ENCODE measurements around the gene ANKRD29.
A peak's percentile ranks its signal among the peaks of the same experiment; 100 is the strongest.
"Not testable (repeated sequence)": the region's sequence is repeated elsewhere in the genome, so short reads cannot be mapped to it uniquely, and the experiment has no call there.

Gene ANKRD29

GRCh38 chr18:23583071-23583865, 79.4 kb downstream of the ANKRD29 start:
- DNase-seq (ENCODE audit: low read depth in 3 of 3) = no peak

- no peak for DNase-seq (ENCODE audit: low read depth in 3 of 3)
Observed at GRCh38 chr18:23580677-23581367, 81.9 kb downstream of the ANKRD29 start.

DNA sequence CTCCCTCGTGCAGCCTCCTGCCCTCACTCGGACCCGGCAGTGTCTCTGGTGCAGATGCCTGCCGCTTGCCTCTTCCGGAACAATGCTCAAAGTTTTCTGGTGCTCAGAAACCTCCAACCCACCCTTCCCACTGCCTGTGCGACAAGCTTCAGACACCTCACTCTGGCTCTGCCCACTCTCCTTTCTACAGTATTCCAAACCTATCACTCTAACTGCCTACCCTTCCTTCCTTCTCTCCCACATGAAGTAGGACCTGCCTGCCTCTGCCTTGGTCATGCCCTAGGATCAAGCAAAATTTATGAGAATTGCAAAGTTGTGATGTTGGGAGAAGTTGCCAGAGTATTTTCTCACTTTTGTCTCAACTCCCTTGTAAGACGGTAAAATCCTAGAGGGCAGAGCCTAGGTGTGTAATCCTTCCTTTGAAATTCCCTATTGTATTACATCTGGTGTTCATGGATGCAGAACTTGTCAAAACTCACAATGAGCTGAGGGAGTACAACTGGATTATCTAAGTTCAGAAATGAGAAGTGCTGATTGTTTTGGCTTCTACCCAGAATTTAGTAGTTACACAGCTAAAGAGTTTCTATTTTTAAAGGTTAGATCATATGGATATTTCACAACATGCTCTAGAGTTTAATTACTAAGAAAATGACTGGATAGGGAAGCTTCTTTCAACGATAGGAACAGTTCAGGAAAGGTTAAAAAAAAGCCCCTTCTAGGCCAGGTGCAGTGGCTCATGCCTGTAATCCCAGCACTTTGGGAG, 83.6 kb downstream of the ANKRD29 start:
- no peak for DNase-seq (ENCODE audit: low read depth in 3 of 3)

- no peak for DNase-seq (ENCODE audit: low read depth in 3 of 3)
Observed at GRCh38 chr18:23578067-23578701, 84.5 kb downstream of the ANKRD29 start.

DNA sequence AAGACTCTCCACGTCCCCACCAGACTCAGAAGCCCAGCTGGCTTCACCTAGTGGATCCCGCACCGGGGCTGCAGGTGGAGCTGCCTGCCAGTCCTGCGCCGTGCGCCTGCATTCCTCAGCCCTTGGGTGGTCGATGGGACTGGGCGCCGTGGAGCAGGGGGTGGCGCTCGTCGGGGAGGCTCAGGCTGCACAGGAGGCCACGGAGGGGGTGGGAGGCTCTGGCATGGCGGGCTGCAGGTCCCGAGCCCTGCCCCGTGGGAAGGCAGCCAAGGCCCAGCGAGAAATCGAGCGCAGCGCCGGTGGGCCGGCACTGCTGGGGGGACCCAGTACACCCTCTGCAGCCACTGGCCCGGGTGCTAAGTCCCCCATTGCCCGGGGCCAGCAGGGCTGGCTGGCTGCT, 85.2 kb downstream of the ANKRD29 start:
- DNase-seq (ENCODE audit: low read depth in 3 of 3) = not testable (repeated sequence)

- DNase-seq (ENCODE audit: low read depth in 3 of 3) = no peak
Observed at GRCh38 chr18:23575309-23575651, 87.4 kb downstream of the ANKRD29 start.

DNA sequence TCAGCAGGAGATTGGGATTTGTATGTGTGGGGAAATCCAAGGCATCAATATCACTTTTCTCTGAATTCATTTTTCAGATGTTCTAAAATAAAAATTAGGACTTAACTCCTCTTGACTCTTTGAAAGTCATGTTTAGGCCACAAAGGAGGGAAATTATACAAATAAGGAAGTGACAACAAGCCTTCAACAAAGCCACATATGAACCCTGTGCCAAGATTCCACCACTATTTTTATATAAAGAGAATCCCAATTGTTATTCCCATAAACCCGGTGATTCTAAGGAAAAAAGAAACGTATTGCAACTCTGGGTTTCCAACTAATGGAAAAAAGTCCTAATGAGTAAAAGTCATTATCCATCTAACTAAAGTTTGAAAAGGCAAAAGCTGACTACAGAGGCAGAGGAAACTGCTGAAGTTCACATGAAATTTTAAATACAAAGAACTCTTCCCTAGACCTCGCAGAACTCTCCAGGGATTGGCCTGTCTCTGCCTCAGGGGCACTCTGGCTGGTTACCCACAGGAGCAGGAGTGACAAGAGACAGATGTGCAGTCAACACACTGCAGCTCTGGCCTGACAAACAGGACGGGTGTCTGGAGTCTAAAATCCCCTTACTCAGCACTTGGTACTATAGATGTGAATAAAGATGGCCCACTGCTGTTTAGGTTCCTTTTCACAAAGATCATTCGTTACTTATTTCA, 88.0 kb downstream of the ANKRD29 start:
- DNase-seq (ENCODE audit: low read depth in 3 of 3) = no peak

DNA sequence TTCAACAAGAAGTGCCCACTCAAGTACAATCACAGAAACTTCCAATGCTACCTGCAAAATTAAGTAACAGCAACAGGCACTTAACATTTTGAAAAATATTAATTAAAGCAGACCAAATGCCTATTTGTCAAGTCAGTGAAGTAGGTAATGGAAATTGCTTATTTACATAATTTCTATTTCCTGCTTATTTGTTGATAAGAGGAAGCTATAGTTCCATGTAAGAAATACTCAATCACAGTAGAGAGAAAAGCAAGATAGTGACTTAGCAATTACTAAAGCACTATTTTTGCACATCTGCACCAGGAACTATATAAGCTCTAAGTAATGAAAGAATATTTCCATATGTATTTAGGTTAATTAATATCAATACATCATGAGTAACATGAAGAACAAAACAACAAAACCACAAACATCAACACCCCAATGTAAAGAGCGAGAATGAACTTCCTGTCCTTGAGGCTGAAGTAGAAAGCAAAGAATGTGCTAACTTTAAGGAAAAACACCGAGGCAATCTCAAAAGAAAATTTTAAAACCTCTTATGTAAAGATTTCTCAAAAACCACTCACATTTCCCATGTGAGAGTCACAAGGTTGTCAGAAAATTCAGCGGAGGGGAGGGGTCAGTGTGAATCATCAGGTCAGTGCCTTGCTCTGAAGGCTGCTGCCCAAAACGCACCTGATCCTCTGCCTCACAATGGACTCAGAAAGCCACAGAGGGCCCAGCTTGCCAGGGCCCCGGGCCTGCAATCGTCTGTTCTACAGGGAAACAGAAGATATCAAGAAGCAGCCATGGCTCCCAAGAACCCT, 88.9 kb downstream of the ANKRD29 start:
- DNase-seq (ENCODE audit: low read depth in 3 of 3) = peak in 1 of 3 experiments; percentile 14

GRCh38 chr18:23573020-23573419, 89.7 kb downstream of the ANKRD29 start:
- DNase-seq (ENCODE audit: low read depth in 3 of 3) = no peak

GRCh38 chr18:23572570-23572969, 90.1 kb downstream of the ANKRD29 start:
- no peak for DNase-seq (ENCODE audit: low read depth in 3 of 3)

DNA sequence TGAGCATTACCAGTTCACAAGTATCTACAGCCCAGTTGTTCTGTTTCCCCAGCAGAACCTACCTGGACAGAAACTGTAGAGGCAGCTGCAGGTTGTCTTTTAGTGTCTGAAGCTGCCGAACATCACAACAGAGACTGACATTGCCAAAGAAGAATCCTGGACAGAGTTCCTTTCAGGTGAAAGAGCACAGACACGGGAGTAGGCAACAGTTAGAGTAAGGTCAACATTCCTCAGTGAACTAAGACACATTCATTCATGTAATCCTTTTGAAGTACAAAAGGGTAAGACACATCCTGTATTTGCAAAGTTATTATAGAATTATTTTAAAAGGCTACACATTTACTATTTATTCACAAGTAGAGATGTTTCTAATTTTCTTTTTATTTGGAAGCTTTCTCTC, 90.7 kb downstream of the ANKRD29 start:
- DNase-seq (ENCODE audit: low read depth in 3 of 3) = no peak

GRCh38 chr18:23570912-23571504, 91.7 kb downstream of the ANKRD29 start:
- DNase-seq (ENCODE audit: low read depth in 3 of 3) = no peak

DNA sequence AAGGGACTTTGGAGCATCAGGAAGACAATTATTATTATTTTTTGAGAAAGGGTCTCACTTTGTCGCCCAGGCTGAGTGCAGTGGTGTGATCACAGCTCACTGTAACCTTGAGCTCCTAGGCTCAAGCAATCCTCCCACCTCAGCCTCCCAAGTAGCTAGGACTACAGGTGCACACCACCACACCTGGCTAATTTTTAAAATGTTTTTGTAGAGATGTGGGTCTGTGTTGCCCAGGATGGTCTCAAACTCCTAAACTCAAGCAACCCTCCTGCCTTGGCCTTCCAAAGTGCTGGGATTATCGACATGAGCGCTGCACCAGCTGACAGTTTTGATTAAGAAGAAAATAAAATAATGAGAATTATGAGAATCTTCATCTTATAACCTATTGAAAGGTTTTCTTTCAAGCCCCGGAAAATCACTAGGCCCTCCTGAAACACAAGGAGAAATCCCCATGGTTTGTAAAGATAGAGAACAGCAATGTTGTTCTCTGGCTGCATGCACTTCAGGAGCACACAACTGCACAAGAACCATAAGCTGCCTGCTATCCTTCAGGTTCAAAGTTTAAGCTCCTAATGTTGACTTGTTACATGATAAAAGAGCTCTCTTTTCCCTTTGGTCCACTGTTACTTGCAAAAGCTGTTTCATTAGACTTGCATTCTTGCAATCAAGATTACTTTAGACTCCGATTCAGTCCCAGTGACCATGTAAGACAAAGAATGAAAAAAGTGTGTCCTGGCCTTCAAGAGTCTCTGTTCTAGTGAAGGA, 93.2 kb downstream of the ANKRD29 start:
- DNase-seq (ENCODE audit: low read depth in 3 of 3) = no peak

DNA sequence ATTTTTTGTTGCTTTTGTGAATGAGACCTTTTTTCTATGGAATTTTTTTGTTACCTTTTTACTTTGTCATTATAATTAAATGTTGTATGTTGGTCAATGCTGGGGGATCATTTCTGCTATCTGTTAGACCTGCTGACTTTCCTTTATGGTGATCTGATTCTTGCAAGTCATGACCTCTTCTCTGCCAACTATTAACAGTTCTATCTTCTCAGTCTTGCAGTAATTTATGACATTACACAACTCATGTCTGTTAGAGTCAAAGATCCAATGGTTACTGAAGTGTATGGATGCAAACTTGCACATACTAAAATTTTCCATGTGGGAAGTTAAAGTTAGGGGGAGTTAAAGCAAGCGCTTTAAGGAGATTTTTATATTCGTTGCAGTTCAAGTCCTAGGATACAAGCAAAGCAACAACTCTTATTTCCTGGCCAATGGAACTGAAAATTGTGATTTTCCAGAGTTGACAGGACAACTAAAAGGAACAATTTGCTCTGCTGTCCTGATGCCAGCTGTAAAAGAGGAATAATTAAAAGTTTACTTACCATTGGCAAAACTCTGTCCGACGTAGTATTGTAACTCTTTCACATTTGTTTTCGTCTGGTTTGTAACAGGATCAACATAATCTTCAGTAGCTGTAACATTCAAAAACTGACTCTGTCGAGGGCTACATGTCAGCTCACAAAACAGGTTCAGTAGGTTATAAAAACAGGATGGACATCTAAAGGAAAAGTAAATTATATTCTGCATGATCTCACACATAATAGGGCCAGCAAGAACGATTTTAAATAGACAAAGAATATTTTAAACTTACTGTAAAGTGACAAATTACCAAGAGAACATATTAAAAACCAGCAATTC, 94.2 kb downstream of the ANKRD29 start:
- DNase-seq (ENCODE audit: low read depth in 3 of 3) = no peak

DNA sequence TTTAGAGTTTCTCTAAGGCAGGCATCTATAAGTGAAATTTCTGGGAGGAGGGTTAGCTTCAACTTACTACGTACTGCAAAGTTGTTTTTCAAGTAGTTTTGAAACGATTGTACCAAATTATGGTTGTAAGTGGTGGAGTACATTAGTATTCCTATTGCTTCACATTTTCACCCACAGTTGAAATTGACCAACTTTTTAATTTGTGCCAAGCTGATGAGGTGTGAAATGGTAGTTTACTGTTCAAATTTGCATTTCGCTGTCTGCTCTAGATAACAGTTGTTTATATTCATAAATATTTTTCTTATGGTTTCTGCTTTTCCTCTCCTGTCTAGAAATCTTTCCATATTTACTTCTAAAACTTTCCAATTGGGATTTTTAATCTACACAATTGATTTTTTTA, 95.0 kb downstream of the ANKRD29 start:
- no peak for DNase-seq (ENCODE audit: low read depth in 3 of 3)

- DNase-seq (ENCODE audit: low read depth in 3 of 3) = no peak
Observed at GRCh38 chr18:23565916-23566547, 96.7 kb downstream of the ANKRD29 start.

GRCh38 chr18:23563377-23564043, 99.2 kb downstream of the ANKRD29 start:
- no peak for DNase-seq (ENCODE audit: low read depth in 3 of 3)

DNA sequence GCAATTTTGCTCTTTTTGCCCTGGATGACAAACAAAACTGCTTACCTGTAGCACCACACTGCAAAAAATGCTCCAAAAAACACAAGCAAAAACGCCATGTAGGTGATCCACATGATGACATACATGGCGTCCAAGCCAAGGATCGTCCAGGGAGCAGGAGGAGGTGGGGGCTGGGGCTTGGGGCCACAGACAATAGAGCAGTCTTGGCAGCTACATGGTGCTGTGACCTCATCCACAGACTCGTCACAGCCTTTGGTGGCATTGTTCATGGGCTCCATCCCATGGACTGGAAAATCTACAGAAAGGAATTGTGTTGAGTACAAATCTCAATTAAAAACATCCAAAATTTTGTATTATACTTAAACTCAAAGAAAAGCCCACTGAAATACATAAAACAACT, 102.5 kb downstream of the ANKRD29 start:
- DNase-seq (ENCODE audit: low read depth in 3 of 3) = no peak

All from stimulated activated CD4-positive, alpha-beta T cell treated with anti-CD3 and anti-CD28 coated beads, TNF-alpha, amount 100 ng/mL, for 4 hours (primary cell).